Upper lobe of right lung (tissue), 1 donor: Measurements from ENCODE around the gene IFT25. TPM values are rescaled to one million over a fixed set of nuclear protein-coding genes. Genes with fewer than 3 reads are reported as not detected.

Experiments
- ATAC-seq: fragments of 200-7000 bp; cut with Tn5 transposase; one replicate; pipeline ENCODE4 v1.9.1; 2020; ENCODE audit warnings: mild to moderate bottlenecking, moderate library complexity
- DNase-seq: peaks from one replicate; pipeline ENCODE4 v3.0.0-alpha.2; 2020
- H3K27ac ChIP-seq: fragments of 200-600 bp; one replicate; pipeline ENCODE4 v1.8.0; 2022
- H3K27me3 ChIP-seq: fragments of 200-600 bp; one replicate; pipeline ENCODE4 v1.8.0; 2022; ENCODE audit warnings: mild to moderate bottlenecking
- H3K36me3 ChIP-seq: fragments of 200-600 bp; one replicate; pipeline ENCODE4 v1.8.0; 2022
- H3K4me1 ChIP-seq: fragments of 200-600 bp; one replicate; pipeline ENCODE4 v1.8.0; 2022
- H3K4me3 ChIP-seq: fragments of 200-600 bp; one replicate; pipeline ENCODE4 v1.8.0; 2022; ENCODE audit warnings: mild to moderate bottlenecking
- H3K9me3 ChIP-seq: fragments of 200-600 bp; one replicate; pipeline ENCODE4 v1.8.0; 2022
- intact Hi-C: fragments of 100-400 bp; cut with DNase I; formaldehyde crosslinking; loops from one replicate; pipeline ENCODE4 v1.11.0; 2022
- total RNA-seq: library from RNA; stranded (reverse); fragmentation: NEBNext Ultra II Directional; extraction: Animal tissue kit (Norgen Biotek cat#: 25700); gene quantifications from one replicate; pipeline ENCODE4 v1.2.1, GENCODE V29; 2021
- TF ChIP-seq, protein P1 (sequence below): fragments of 200-600 bp; IDR thresholded peaks from one replicate; pipeline ENCODE4 v1.8.0; 2022; ENCODE audit warnings: antibody characterized with exemption
- donor health status: DM: no; HTN: yes; CAD: no; lungs with severe emphysema.

IFT25 gene
- total RNA-seq, 1 donor from 2014 or later, result 16.8 TPM

DNA sequence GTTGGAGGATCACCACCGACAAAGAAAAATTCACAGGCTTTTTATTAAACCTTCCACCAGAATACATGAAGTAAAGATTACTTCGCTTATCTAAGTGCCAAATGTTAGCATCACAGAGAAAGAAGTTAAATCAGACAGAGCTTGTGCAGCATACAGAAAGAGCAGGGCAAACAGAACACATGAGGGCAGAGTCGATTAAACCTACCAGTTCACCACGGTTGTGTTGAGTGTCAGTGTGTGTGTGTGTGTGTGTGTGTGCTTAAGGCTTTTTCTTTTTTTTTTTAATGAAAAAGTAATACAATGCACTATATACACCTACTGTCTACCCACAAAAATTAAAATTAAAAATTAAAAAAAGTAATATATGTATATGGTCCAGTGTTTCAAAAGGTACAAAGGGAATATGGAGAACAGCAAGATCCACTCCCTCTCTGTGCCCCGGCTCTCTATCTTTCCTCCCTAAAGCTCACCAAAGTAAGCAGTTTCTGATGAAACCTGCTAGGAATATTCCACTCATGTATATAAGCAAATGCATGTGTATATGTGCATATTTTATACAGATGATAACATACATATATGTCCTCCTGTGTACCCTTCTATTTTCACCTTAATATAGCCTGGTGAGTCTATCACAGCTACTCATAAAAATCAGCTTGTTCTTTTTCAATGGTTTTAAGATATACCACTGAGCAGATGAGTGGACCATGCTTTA, 73.6 kb downstream of the IFT25 start:
- H3K27me3 ChIP-seq, result no peaks in the 10 kb centered on the region
- intact Hi-C loops, result no loop called here
- H3K4me1 ChIP-seq, result no peaks in the 10 kb centered on the region
- H3K9me3 ChIP-seq, result no peaks in the 10 kb centered on the region
- H3K36me3 ChIP-seq, result peaks cover 82% of the 10 kb centered on the region
- TF ChIP-seq, protein P1, sequence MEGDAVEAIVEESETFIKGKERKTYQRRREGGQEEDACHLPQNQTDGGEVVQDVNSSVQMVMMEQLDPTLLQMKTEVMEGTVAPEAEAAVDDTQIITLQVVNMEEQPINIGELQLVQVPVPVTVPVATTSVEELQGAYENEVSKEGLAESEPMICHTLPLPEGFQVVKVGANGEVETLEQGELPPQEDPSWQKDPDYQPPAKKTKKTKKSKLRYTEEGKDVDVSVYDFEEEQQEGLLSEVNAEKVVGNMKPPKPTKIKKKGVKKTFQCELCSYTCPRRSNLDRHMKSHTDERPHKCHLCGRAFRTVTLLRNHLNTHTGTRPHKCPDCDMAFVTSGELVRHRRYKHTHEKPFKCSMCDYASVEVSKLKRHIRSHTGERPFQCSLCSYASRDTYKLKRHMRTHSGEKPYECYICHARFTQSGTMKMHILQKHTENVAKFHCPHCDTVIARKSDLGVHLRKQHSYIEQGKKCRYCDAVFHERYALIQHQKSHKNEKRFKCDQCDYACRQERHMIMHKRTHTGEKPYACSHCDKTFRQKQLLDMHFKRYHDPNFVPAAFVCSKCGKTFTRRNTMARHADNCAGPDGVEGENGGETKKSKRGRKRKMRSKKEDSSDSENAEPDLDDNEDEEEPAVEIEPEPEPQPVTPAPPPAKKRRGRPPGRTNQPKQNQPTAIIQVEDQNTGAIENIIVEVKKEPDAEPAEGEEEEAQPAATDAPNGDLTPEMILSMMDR, result no peak
- ATAC-seq, result no peak
- no peak overlapping the region for H3K27ac ChIP-seq
- H3K4me3 ChIP-seq, result no peak overlapping the region
- DNase-seq, result no peak

Other genes with a start within 250 kb of the IFT25 start
- 0.14 TPM for gene GLIS1, start 206.5 kb downstream of the IFT25 start, total RNA-seq
- gene NDC1, start 107.4 kb downstream of the IFT25 start, total RNA-seq, result 7.7 TPM
- 24.1 TPM for gene YIPF1, start 55.9 kb downstream of the IFT25 start, total RNA-seq
- not detected for gene DIO1, start 51.5 kb downstream of the IFT25 start, total RNA-seq
- gene LRRC42, start 651 bp upstream of the IFT25 start, total RNA-seq, result 18.1 TPM
- gene LDLRAD1, start 72.5 kb upstream of the IFT25 start, total RNA-seq, result 0.41 TPM
- gene TMEM59, start 107.5 kb upstream of the IFT25 start, total RNA-seq, result 440 TPM
- 4.7 TPM for gene TCEANC2, start 107.9 kb upstream of the IFT25 start, total RNA-seq
- gene CDCP2, start 207.3 kb upstream of the IFT25 start, total RNA-seq, result 0.35 TPM